ENCODE measurements around the gene CMKLR1.

The CMKLR1 gene

DNA sequence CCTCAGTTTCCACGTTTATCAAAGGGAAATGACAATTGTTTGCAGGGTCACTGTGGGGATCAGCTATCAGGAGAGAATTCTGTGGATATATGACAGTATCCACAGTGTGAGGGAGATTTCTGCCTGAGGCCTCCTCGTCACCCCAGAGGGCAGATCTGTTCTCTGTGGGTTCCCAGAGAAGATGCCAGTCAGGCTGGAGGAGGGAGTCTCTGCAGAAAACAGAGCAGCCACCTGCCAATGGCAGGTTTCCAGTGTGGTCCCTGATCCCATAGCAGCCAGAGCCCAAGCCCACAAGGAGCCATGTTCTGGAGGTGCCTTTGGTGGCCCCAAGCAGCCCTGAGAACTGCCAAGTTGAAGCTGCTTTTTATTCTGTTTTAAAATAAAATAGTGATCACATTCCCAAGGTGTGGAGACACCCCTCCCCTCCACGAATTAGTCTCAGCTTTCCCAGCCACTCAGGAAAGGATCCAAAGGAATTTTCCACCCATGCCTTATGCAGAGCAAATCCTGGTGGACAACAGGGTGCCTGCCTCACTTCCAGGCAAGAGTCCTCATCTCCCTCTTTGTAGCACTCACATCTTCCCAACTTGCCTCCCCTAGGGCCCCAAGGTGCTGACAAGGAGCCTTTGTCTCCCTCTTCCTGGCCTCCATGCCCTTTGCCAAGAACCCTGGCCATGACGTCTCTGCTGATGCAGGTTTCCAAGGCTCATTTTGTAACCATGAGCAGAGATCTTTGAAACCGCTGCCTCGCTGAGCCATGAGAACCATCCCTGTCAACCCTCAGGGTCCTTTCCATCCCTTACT lies 20.4 kb downstream of the CMKLR1 start:
- Mint-ChIP-seq H3K4me3 (no peak overlapping the region), H3K4me1 (ENCODE audit: low read depth) (peaks cover 5% of the 10 kb centered on the region), H3K27me3 (peaks cover 8% of the 10 kb centered on the region), H3K27ac (no peak overlapping the region), H3K36me3 (ENCODE audit: low read depth) (no peaks in the 10 kb centered on the region), H3K9me3 (no peaks in the 10 kb centered on the region)
- DNase-seq, result no peak

DNA sequence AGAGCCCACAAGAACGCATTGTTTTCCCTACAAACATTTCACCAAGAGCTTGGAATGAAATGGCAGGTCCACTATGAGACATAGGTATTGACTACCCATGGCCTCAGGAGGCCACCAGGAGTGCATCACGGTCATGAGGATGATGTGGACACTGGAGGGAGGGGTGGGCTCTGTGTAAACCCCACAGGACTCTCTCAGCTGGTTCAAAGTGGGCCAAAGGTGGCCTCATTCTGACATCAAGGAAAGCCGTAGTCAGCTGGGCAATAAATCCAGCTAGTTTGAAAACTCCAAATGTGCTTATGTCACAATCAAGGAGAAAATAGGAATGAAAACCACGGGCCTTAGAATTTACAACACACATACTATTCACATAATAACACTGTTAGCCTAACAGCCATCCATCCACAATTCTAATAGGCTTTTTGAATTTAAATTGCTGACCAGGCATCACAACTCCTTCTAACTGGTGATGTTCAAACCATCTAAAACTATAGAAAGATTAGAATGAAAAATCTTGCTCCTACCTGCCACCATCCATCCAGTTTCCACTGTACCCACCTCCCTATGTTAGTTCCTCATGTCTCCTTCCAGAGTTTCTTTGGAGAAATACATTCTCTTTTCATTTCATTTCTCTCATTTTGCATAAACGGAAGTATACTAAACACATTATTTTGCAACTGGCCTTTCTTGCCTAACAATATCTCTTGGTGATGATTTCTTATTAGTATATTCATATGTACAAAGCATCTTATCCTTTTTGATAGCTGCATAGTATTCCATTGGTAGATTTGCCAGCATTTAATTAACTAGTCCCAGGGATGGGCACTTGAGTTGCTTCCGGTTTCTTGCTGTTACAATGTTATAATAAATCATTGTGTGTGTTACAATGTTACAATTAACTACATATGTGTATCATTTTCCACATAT lies 21.5 kb downstream of the CMKLR1 start:
- no peak for DNase-seq
- Mint-ChIP-seq H3K36me3 (ENCODE audit: low read depth) (no peaks in the 10 kb centered on the region), H3K9me3 (no peaks in the 10 kb centered on the region), H3K4me3 (no peak overlapping the region), H3K27me3 (peaks cover 6% of the 10 kb centered on the region), H3K27ac (no peak overlapping the region), H3K4me1 (ENCODE audit: low read depth) (peaks cover 10% of the 10 kb centered on the region)

DNA sequence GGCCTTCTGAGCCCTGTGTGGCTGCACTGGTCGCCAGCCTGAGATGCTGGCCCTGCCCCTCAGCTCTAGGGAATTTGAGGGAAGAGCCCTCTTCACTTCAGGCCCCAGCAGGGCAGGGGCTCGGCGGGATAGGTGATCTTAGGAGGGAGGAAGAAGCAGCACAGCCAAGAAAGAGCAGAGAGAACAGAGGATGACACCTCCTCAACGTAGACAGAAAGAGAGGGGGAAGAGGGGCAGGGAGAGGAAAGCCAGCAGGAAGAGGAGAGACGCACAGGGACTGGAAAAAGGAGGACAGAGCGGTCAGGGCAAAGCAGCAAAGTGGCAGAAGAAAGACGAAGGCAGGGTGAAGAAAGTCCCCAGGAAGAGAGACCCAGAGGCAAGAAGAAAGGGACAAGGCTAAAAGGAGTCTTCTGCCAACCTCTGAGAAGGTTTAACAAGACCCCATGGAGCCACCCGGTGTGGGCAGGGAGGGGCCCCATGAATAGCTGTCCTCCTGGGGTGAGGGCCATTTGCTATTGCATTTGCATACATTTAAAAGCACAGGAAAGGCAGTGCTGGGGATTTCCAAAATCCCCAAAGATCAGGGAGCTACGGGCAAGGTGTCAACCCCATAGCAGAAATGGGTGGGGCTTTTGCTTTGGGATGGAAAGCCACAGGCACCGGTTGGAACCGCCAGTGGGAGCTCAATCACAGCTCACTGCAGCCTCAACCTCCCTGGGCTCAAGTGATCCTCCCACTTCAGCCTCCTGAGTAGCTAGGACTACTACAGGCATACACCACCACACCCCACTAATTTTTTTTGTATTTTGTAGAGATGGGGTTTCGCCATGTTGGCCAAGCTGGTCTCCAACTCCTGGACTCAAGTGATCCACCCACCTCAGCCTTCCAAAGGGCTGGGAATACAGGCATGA lies 22.7 kb downstream of the CMKLR1 start:
- Mint-ChIP-seq H3K36me3 (ENCODE audit: low read depth) (no peaks in the 10 kb centered on the region), H3K4me3 (no peak overlapping the region), H3K27ac (no peak overlapping the region), H3K27me3 (peaks cover under 1% of the 10 kb centered on the region), H3K4me1 (ENCODE audit: low read depth) (peaks cover 10% of the 10 kb centered on the region), H3K9me3 (no peaks in the 10 kb centered on the region)
- DNase-seq, result no peak

DNA sequence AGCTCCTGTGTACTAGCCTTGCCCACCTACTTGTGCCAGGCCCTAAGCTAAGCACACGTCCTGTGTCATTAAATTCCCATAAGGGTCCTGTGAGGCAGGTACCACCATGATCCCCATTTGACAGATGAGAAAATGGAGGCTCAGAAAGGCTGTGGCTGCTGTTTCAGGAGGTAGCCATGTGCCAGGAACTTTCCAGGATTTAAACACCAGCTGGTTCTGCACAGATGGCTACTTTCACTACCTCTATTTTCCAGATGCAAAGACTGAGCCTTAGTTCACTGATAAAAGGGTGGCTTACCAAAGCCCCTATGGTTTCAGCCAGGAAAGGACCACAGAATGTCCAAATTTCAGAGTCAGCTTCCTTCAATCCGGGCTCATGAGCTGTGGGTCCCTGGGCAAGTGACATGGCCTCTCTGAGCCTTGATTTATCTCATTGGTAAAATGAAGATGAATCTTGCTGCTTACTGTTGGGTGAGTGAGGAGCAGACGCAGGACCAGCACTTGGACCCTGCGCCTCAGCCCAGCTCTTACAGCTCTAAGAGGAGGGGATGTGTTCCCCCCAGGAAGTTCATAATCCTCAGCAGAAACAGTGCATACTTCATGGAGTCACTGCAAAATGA lies 23.5 kb downstream of the CMKLR1 start:
- H3K36me3 Mint-ChIP-seq (ENCODE audit: low read depth), result no peaks in the 10 kb centered on the region
- no peaks in the 10 kb centered on the region for H3K27me3 Mint-ChIP-seq
- no peak overlapping the region for H3K4me3 Mint-ChIP-seq
- peaks cover 10% of the 10 kb centered on the region for H3K4me1 Mint-ChIP-seq (ENCODE audit: low read depth)
- H3K27ac Mint-ChIP-seq, result no peak overlapping the region
- no peak for DNase-seq
- H3K9me3 Mint-ChIP-seq, result no peaks in the 10 kb centered on the region

DNA sequence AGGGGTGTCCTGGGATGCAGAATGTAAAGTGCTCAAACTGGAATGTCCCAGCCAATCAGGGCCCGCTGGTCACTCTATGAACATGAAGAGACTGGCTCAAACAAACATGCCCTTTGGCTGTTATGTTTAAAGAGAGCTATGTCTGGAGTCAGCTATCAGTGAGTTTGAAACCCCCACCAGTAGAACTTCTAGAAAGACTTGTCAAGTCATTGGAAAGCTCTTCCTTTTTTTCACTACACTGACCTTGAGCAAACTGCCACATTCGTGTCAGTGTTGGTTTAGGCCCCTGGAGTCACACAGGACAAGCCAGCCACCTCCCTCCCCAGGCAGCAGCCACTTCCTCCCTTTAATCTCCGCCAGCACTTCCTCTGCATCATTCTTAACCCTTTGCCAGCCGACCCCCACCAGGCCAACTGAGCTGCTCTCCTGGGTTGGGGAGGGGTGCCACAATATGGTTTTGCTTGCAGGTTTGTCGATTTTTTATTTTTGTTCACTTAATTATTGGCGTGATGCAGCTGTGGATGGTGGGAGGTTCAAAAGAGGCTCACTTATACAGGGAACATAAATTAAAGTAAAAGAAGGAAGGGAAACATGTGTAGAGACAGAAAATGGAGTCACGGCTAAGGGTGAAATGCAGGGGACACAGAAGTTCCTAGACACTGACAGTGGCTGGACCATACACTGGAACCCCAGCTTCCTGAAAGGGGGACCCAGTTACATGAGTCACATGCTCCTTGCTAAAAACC lies 25.3 kb downstream of the CMKLR1 start:
- Mint-ChIP-seq H3K27ac (no peak overlapping the region), H3K36me3 (ENCODE audit: low read depth) (no peaks in the 10 kb centered on the region), H3K4me1 (ENCODE audit: low read depth) (peaks cover 10% of the 10 kb centered on the region), H3K4me3 (no peak overlapping the region), H3K9me3 (no peaks in the 10 kb centered on the region), H3K27me3 (no peaks in the 10 kb centered on the region)
- DNase-seq, result no peak

DNA sequence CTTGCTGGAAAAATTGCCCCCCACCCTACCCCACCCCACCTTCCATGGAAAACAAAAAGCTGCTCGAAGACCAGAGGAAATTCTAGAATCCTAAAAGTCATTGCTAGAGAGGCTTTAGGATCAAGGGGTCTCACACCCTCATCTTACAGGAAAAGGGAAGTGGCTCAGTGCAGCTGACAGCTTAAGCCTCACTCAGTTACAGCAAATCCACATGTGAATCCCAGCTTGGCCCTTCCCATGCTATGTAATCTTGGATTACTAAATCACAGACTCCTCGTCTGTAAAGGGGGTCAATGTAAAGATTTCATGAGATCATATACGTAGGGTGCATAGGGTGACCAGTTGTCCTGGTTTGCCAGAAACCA lies 25.9 kb downstream of the CMKLR1 start:
- Mint-ChIP-seq H3K9me3 (no peaks in the 10 kb centered on the region), H3K4me3 (no peak overlapping the region), H3K36me3 (ENCODE audit: low read depth) (no peaks in the 10 kb centered on the region), H3K27ac (no peak overlapping the region), H3K27me3 (no peaks in the 10 kb centered on the region), H3K4me1 (ENCODE audit: low read depth) (peaks cover 10% of the 10 kb centered on the region)
- no peak for DNase-seq

DNA sequence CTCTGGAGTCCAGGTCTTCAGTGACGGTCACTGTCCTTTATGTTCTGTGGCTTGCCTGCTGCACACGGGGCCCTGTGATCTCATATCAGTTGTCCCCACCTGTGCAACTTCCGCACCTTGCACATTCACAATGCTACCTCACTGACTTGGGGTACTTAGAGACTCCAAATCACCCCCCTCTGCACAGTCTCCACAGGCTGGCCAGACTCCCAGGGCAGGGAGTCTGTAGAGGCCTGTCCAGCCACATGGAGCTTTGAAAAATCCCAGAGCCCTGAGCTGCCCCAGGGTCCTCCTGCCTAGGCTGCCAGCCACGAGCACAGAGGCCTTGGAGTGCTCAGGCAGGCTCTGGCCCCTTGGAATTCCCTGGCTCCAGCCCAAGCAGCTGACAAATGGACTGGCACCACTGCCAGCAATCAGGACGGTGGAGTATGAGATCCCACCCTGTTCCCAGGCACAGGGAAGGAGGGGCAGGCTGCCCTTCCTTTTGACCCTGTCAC lies 26.4 kb downstream of the CMKLR1 start:
- no peaks in the 10 kb centered on the region for H3K36me3 Mint-ChIP-seq (ENCODE audit: low read depth)
- H3K4me3 Mint-ChIP-seq, result no peak overlapping the region
- H3K27me3 Mint-ChIP-seq, result no peaks in the 10 kb centered on the region
- no peak for DNase-seq
- H3K4me1 Mint-ChIP-seq (ENCODE audit: low read depth), result peaks cover 10% of the 10 kb centered on the region
- H3K27ac Mint-ChIP-seq, result no peak overlapping the region
- no peaks in the 10 kb centered on the region for H3K9me3 Mint-ChIP-seq

DNA sequence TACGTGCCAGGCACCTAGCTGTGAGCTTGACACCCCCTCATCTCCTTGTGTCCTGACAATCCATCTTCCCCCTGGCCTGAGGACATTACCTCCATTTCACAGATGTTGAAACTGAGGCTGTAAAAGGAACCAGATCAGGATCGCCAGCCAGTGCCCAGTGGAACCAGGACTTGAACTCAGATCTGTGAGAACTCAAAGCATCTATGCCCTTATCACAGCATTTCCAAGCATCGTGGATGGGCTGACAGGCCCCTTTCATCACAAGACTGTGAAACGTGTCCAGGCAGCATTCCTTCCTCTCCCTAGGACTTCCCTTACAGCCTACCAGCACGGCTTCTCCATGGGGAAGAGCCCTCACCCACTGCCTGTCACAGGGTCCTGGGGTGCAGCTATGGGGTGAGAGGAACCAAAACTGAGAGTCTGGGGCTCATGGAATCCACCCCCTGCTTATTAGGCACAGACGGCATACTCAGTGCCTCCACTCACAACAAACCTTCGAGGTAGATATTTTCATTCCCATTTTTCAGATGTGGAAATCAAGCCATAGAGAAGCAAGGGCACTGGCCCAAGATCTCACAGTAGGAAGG lies 26.9 kb downstream of the CMKLR1 start:
- DNase-seq, result no peak
- peaks cover 10% of the 10 kb centered on the region for H3K4me1 Mint-ChIP-seq (ENCODE audit: low read depth)
- H3K36me3 Mint-ChIP-seq (ENCODE audit: low read depth), result no peaks in the 10 kb centered on the region
- no peaks in the 10 kb centered on the region for H3K9me3 Mint-ChIP-seq
- no peak overlapping the region for H3K4me3 Mint-ChIP-seq
- H3K27ac Mint-ChIP-seq, result no peak overlapping the region
- no peaks in the 10 kb centered on the region for H3K27me3 Mint-ChIP-seq

DNA sequence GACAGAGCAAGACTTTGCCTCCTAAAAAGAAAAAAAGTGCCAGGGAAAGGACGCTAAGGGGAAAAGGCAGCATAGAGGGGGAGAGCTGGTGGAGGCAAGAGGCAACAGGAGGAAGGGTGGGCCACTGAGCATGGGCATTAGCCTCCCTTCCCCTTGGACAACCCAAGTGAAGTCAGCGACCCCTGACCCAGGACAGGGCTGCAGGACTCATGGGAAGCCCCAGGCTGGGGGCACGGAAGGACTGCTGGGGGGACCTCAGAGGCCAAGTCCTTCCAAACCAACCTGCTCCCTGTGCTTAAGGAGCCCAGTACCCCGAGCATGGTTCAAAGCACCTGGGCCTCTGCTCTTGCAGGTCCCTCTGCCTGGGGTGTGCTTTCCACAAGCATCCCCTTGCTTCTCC lies 27.5 kb downstream of the CMKLR1 start:
- Mint-ChIP-seq H3K27ac (no peak overlapping the region), H3K4me3 (no peak overlapping the region), H3K36me3 (ENCODE audit: low read depth) (no peaks in the 10 kb centered on the region), H3K9me3 (no peaks in the 10 kb centered on the region), H3K27me3 (peaks cover 4% of the 10 kb centered on the region), H3K4me1 (ENCODE audit: low read depth) (peaks cover 11% of the 10 kb centered on the region)
- no peak for DNase-seq

DNA sequence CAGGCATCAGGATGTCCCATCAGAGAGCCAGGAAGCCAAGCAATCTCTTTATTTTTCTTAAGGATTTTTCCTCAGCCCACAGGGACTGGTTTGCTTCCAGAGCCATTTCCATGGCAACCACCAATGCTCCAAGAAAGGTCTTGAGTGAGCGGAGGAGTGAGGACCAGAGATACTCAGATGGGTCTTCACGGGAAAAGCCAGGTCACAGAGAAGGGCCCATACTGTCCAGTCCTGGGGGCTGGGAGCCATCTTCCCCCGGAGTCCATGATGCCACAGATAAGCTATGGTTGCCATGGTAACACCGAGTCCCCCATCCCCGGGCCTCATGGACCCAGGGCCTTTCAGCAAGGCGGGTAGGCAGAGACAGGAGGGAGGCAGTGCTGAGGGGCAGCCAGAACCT lies 28.6 kb downstream of the CMKLR1 start:
- peaks cover 7% of the 10 kb centered on the region for H3K27me3 Mint-ChIP-seq
- H3K27ac Mint-ChIP-seq, result no peak overlapping the region
- DNase-seq, result no peak
- no peaks in the 10 kb centered on the region for H3K36me3 Mint-ChIP-seq (ENCODE audit: low read depth)
- no peak overlapping the region for H3K4me3 Mint-ChIP-seq
- no peaks in the 10 kb centered on the region for H3K9me3 Mint-ChIP-seq
- H3K4me1 Mint-ChIP-seq (ENCODE audit: low read depth), result peaks cover 18% of the 10 kb centered on the region

DNA sequence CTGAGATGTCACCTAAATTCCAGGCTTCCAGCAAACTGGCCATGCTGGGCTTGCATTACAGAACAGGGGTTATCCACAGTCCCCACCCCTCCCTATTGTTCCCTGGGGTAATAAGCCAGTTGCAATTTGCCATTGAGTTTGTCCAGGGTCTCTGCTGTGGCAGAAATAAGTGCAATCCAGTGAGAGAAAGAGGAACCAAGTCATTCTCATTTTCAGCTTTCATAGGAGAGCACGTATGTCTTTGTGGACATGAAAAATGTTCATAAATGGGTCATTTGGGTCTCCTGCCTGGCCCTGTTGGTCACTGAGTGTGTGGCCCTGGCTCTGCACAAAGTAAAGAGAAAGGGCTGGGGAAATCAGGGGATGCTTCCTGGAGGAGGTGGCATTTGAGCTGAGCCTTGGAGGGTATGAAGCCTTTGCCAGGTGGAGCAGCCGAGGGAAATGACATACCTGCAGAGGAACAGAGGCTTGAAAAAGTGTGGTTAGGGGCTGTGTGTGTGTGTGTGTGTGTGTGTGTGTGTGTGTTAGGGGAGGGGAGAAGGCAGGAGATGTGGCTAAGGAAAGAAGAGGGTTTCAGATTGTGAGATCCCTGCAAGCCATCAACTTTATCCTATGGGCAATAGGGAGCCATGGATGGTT lies 29.3 kb downstream of the CMKLR1 start:
- no peak for DNase-seq
- Mint-ChIP-seq H3K4me3 (no peak overlapping the region), H3K9me3 (no peaks in the 10 kb centered on the region), H3K36me3 (ENCODE audit: low read depth) (no peaks in the 10 kb centered on the region), H3K27ac (no peak overlapping the region), H3K27me3 (peaks cover 13% of the 10 kb centered on the region), H3K4me1 (ENCODE audit: low read depth) (peaks cover 18% of the 10 kb centered on the region)

DNA sequence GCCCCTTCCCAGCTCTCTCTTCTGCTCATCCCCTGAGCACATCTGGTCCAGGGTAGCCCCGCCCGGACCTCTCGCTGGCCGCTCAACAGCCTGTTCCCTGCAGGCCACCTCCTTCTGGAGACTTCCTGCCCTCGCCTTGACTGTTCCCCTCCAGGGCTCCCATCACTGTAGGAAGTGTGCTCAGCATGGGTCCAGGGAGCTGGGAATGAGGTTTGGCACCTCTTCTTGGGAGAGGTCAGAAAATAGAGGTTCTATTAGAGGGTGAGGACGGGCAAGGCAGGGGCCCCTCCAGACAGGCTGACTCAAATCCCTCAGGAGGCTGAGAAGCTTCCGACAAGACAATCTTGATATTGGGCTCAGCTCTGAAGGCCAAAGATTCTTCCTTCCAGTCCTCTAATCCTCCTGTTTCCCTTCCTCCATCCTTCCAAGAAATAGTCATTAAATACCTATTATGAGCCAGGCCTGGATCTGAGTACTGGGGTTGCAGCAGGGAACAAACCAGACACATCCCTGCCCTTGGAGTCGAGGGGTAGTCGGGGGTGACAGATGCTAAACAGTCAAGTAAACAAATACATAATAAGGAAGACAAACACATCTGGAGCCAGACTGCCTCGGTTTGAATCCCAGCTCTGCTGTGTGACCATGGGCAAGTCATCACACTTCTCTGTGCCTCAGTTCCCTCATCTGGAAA lies 30.6 kb downstream of the CMKLR1 start:
- no peak for DNase-seq
- H3K4me1 Mint-ChIP-seq (ENCODE audit: low read depth), result peaks cover 11% of the 10 kb centered on the region

More for the DNA sequence above, 30.6 kb downstream of the CMKLR1 start:
- Mint-ChIP-seq H3K27ac (no peak overlapping the region), H3K27me3 (peaks cover 19% of the 10 kb centered on the region), H3K9me3 (no peaks in the 10 kb centered on the region), H3K36me3 (ENCODE audit: low read depth) (no peaks in the 10 kb centered on the region), H3K4me3 (no peak overlapping the region)
